Lower leg skin (tissue), 4 donors: ENCODE results near the gene SLC26A11. TPM values are rescaled to one million over a fixed set of nuclear protein-coding genes. Genes with fewer than 3 reads are reported as not detected.

Source experiments
- DNase-seq, 2 donors: peaks; one replicate each; pipeline ENCODE4 v3.0.0-alpha.2; 2019; ENCODE audit warnings: low spot score in 2 of 2
- H3K4me3 ChIP-seq: fragments of 200-600 bp; sonication (generic); 2 replicates; pipeline ENCODE4 v1.5.1; 2017; ENCODE audit warnings: mild to moderate bottlenecking, low read depth; ENCODE audit not compliant: poor library complexity, severe bottlenecking
- CTCF ChIP-seq, 3 donors: fragments of 450-650 bp; IDR thresholded peaks; one replicate each; pipeline ENCODE4 v1.5.1; 2016; ENCODE audit warnings: antibody characterized with exemption in 3 of 3, mild to moderate bottlenecking in 3 of 3, moderate library complexity in 2 of 3
- POLR2A ChIP-seq, 2 donors: fragments of 450-650 bp; IDR thresholded peaks; one replicate each; pipeline ENCODE4 v1.6.1; 2016 to 2017; ENCODE audit warnings: antibody characterized with exemption in 2 of 2, mild to moderate bottlenecking in 1 of 2, moderate library complexity in 1 of 2
- WGBS, 2 donors: methylation state at CpG; one replicate each; pipeline ENCODE4 v1.1.5; 2018; 5-methylcytosine and 5-hydroxymethylcytosine counted together
- intact Hi-C: fragments of 100-400 bp; cut with DNase I; formaldehyde crosslinking; loops from one replicate; pipeline ENCODE4 v1.15.0; 2023; ENCODE audit warnings: low total_unique reads
- total RNA-seq, 4 donors: library from RNA; depleted of rRNA; stranded (reverse); fragments of >200 nt; gene quantifications; one replicate each; pipeline ENCODE4 v1.1.0, GENCODE V29; 2016

Gene SLC26A11
- total RNA-seq, 4 donors from 2014 or later = 20.1 to 28.1 (median 22.3) TPM

GRCh38 chr17:80223838-80224497, 3.7 kb downstream of the SLC26A11 start:
- TF ChIP-seq CTCF (IDR thresholded peaks at IDR 0.05) (no peak), POLR2A (IDR thresholded peaks at IDR 0.05) (no peak)
- intact Hi-C loops = loop anchor here (5.0 kb wide), 1 partner anchor 447 kb away; the partner anchor contains the start of gene CBX2
- H3K4me3 ChIP-seq = no peak overlapping the region
- no peak for DNase-seq
- 78 to 96% methylated on average over 11 of the region's 11 CpGs for WGBS, 2 donors

GRCh38 chr17:80224683-80225082, 4.5 kb downstream of the SLC26A11 start:
- H3K4me3 ChIP-seq = no peak overlapping the region
- WGBS, 2 donors = 92% methylated on average over 6 of the region's 6 CpGs
- intact Hi-C loops = loop anchor here (5.0 kb wide), 1 partner anchor 447 kb away; the partner anchor contains the start of gene CBX2
- TF ChIP-seq CTCF (IDR thresholded peaks at IDR 0.05) = no peak
- TF ChIP-seq POLR2A (IDR thresholded peaks at IDR 0.05) = no peak
- no peak for DNase-seq

- no peak for DNase-seq
- 89% methylated on average over 6 of the region's 6 CpGs for whole genome bisulfite sequencing, 2 donors
- intact Hi-C loops = no loop called here
- TF ChIP-seq CTCF (IDR thresholded peaks at IDR 0.05) = no peak
- no peak for TF ChIP-seq POLR2A (IDR thresholded peaks at IDR 0.05)
- H3K4me3 ChIP-seq = no peak overlapping the region
Observed at GRCh38 chr17:80225230-80225629, 5.0 kb downstream of the SLC26A11 start.

- no peak for DNase-seq
- H3K4me3 ChIP-seq = no peak overlapping the region
- intact Hi-C loops = no loop called here
- TF ChIP-seq POLR2A (IDR thresholded peaks at IDR 0.05) = no peak
- TF ChIP-seq CTCF (IDR thresholded peaks at IDR 0.05) = no peak
- 93 to 96% methylated on average over 4 of the region's 4 CpGs for WGBS, 2 donors
Observed at GRCh38 chr17:80227156-80227555, 6.9 kb downstream of the SLC26A11 start.

GRCh38 chr17:80227666-80228065, 7.4 kb downstream of the SLC26A11 start:
- 86 to 98% methylated on average over 5 to 11 of the region's 11 CpGs for WGBS, 2 donors
- intact Hi-C loops = no loop called here
- TF ChIP-seq POLR2A (IDR thresholded peaks at IDR 0.05) = no peak
- no peak for TF ChIP-seq CTCF (IDR thresholded peaks at IDR 0.05)
- H3K4me3 ChIP-seq = no peak overlapping the region
- DNase-seq = no peak

- intact Hi-C loops = no loop called here
- no peak for DNase-seq
- H3K4me3 ChIP-seq = no peak overlapping the region
- 89 to 91% methylated on average over 13 to 14 of the region's 14 CpGs for WGBS, 2 donors
- TF ChIP-seq CTCF (IDR thresholded peaks at IDR 0.05) (no peak), POLR2A (IDR thresholded peaks at IDR 0.05) (no peak)
Observed at GRCh38 chr17:80228477-80228876, 8.2 kb downstream of the SLC26A11 start.
